GM18909 (cell line): ENCODE data around the gene PELI3.

Experiments used
- ATAC-seq: cut with Tn5 transposase; IDR thresholded peaks from one replicate; pipeline ENCODE4 v1.9.1; 2021; ENCODE audit warnings: mild to moderate bottlenecking; ENCODE audit not compliant: unreplicated experiment, poor library complexity

PELI3 gene

DNA sequence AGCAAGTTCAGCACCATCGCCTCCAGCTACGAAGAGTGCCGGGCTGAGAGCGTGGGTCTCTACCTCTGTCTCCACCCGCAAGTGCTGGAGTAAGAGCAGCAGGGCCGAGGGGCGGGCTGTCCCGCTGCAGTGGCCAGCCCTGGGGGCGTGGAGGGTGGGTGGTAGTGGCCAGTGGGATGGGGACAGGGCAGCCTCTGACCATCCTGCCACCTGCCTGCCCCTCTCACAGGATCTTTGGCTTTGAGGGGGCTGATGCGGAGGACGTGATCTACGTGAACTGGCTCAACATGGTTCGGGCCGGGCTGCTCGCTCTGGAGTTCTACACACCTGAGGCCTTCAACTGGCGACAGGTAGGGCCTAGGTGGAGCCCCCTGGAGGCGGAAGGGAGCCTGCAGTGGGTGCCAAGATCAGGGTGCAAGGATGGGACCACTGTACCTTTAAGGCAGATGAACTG, 28.7 kb downstream of the PELI3 start:
- ATAC-seq = no peak

DNA sequence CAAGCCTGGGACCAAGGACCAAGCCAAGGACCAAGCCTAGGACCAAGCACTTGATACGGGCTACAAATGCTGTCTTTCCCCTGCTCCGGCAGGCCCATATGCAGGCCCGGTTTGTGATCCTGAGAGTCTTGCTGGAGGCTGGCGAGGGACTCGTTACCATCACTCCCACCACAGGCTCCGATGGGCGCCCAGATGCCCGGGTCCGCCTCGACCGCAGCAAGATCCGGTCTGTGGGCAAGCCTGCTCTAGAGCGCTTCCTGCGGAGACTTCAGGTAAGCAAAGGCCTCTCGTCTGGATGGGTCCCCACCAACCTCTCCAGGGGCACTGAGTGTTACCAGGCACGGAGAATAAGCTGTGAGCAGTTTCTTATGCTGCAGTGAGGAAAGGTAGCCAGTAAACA, 30.5 kb downstream of the PELI3 start:
- ATAC-seq = no peak

DNA sequence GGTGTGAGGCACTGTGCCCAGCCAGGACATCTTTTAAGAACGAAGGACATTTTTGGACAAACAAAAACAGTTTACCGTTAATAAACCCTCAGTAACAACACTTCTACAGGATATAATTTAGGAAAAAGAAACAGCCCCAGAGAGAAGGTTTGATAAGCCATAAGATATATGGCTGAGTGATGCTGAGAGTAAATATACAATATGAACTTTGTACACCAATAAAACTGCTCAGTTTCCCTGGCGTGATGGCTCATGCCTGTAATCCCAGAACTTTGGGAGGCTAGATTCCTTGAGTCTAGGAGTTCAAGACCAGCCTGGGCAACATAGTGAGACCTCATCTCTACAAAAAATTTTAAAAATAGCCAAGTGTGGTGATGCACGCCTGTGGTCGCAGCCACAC, 31.8 kb downstream of the PELI3 start:
- ATAC-seq = no peak

DNA sequence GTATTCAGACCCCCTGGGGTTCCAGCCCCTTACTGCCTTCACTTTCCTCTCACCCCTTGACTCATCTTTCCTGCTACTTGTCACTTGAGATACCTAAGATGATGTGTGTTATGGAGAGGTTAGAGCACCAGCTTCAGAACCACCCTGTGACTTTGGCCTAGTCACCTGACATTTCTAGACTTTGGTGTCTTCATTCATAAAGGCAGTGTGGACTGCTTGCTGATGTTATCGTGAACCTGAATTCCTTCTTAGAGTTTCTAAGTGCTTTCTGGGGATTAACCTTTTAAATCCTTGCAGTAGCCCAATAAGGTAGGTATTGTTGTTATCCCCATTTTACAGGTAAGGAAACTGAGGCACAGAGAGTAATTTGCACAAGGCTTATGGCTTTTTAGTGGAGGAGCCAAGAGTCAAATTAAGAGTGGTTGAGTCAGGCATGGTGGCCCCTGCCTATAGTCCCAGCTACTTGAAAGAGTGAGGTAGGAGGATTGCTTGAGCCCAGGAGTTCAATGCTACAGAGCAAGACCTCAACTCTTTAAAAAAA, 38.6 kb downstream of the PELI3 start:
- ATAC-seq = no peak

DNA sequence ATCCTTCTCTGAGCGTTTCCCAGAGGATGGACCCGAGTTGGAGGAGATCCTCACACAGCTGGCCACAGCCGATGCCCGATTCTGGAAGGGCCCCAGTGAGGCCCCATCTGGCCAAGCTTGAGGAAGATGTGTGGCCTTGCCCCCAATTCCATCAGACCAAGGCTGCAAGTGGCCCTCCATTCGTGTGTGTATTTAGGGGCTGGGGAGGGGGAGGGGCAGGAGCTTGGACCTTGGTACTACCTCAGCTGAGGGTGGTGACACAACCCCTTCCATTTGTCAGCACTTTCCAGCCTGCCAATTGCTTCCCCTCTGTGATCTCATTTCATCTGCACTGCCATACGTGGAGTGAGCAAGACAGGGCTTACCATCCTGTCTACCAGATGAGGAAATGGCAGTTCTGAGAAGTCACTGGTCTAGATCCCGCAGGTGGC, 42.4 kb downstream of the PELI3 start:
- ATAC-seq = no peak

DNA sequence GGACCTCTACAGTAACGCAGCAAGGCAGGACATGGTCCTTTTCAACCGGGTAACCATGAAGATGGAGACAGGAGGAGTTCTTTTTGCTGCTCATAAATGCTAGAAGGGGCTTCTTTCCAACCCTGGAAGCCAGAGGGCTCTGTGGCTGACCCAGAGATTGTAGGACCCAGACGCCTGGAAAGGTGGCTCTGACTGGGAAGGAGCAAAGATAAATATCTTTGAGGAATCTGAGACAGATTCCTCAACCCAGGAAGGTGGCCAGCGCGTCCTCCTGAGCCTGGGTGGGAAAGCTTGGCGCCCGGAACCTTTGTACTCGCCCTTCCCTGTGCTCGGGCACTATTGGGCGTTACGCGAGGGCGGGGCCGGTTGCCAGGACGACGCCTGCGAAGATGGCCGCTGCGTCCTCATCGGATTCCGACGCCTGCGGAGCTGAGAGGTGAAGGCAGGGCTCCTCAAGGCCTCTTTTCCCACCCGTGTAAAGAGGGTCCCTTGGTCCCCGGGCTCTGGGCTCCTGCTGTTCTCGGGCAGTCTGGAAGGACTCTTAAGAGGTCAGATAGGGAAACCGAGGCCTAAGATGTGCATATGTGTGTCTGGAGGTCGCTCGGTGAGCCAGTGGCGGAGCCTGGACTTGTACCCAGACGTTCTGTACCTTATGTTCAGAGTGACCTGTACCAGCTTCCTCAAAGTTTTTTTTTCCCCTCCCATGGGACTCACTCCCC, 43.7 kb downstream of the PELI3 start, which contains the start of gene BBS1:
TSS of gene BBS1 (plus strand) at position 365 of the 719 bp plus-strand sequence. CDS start at position 390, 25 bp downstream.
- peak; percentile 79 for ATAC-seq

DNA sequence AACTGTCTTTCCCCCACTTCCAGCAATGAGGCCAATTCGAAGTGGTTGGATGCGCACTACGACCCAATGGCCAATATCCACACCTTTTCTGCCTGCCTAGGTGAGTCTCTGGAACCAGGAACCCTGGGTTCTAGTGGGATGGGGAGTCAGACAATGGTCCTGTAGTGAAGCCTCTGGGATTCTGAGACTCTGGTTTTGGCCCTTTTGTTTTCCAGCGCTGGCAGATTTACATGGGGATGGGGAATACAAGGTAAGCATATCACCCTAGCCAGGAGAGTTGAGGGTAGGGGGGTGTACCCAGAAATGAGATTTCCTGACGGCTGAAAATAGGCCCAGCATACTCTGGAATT, 44.3 kb downstream of the PELI3 start:
- no peak for ATAC-seq

DNA sequence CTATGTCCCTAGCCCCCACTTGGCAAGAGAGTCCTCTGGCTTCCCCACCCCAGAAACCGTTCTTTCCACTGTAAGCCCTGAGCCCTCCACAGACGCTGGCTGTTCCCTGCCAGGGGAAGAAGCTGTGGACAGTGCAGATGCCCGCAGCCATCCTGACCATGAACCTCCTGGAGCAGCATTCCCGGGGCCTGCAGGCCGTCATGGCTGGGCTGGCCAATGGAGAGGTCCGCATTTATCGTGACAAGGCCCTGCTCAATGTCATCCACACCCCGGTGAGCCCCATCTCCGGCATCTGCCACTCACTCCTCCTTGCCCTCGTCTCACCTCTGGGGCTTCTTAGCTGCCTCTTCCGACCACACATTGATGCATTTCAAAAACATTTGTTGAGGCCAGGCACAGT, 56.9 kb downstream of the PELI3 start:
- ATAC-seq = no peak

DNA sequence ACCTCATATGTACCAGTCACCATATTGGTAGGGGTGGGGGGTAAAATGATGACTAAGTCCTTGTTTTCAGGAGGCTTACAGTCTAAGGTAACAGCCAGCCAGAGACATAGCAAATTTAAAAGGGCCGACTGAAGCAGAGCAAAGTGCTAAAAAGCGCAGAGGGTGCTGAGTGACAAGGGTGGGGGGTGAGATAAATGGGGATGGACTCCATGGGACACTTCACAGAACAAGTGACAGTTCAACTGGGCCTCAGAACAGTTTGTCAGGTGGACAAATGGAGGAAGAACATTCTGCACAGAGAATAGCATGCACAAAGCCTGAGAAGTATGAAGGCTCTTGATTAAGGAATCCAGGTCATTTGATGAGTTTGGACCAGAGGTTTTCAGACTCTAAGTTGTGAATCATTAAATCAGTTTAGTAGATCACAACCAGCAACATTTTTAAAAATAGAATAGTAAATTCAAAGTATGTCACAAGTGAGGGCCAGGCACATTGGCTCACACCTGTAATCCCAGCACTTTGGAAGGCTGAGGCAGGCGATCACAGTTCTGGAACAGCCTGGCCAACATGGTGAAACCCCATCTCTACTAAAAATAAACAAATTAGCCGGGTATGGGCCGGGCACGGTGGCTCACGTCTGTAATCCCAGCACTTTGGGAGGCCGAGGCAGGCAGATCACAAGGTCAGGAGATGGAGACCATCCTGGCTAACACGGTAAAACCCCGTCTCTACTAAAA, 57.8 kb downstream of the PELI3 start:
- no peak for ATAC-seq
